IPS-18a (cell line): ENCODE results near the gene RHBDD2.
"Not testable (repeated sequence)": the region's sequence is repeated elsewhere in the genome, so short reads cannot be mapped to it uniquely, and the experiment has no call there.

Source experiments
- H3K27ac ChIP-seq: one replicate; pipeline ENCODE4 v1.5.1; 2013; ENCODE audit warnings: low read length
- H3K27me3 ChIP-seq: one replicate; pipeline ENCODE4 v1.6.1; 2013; ENCODE audit warnings: mild to moderate bottlenecking, low read length; ENCODE audit not compliant: control insufficient read depth, insufficient read depth
- H3K36me3 ChIP-seq: one replicate; pipeline ENCODE4 v1.6.1; 2013; ENCODE audit warnings: low read depth, low read length; ENCODE audit not compliant: control insufficient read depth
- H3K4me1 ChIP-seq: one replicate; pipeline ENCODE4 v1.6.1; 2013; ENCODE audit warnings: low read depth, low read length; ENCODE audit not compliant: control insufficient read depth
- H3K4me3 ChIP-seq: one replicate; pipeline ENCODE4 v1.5.1; 2013; ENCODE audit warnings: low read length
- H3K9ac ChIP-seq: one replicate; pipeline ENCODE4 v1.6.1; 2013; ENCODE audit warnings: mild to moderate bottlenecking, low read length, moderate library complexity
- H3K9me3 ChIP-seq: one replicate; pipeline ENCODE4 v1.6.1; 2013; ENCODE audit warnings: low read depth, low read length; ENCODE audit not compliant: control insufficient read depth

Gene RHBDD2

GRCh38 chr7:75880242-75880641 is 1.4 kb downstream of the RHBDD2 start:
- H3K4me1 ChIP-seq = peaks cover 14% of the 10 kb centered on the region
- H3K36me3 ChIP-seq = peaks cover 30% of the 10 kb centered on the region
- H3K9ac ChIP-seq = peak overlapping the region; percentile 80

GRCh38 chr7:75881436-75882095 is 2.7 kb downstream of the RHBDD2 start:
- Histone ChIP-seq H3K9ac (no peak overlapping the region), H3K36me3 (peaks cover 41% of the 10 kb centered on the region), H3K9me3 (no peaks in the 10 kb centered on the region), H3K27ac (no peak overlapping the region), H3K27me3 (peaks cover 10% of the 10 kb centered on the region), H3K4me1 (peaks cover 14% of the 10 kb centered on the region), H3K4me3 (no peak overlapping the region)

More at GRCh38 chr7:75880242-75880641, 1.4 kb downstream of the RHBDD2 start:
- Histone ChIP-seq H3K27me3 (peaks cover 10% of the 10 kb centered on the region), H3K27ac (no peak overlapping the region), H3K4me3 (peak overlapping the region; percentile 89), H3K9me3 (no peaks in the 10 kb centered on the region)

GRCh38 chr7:75883265-75883824 is 4.5 kb downstream of the RHBDD2 start:
- not testable (repeated sequence) for H3K4me3 ChIP-seq, H3K9me3 ChIP-seq, H3K9ac ChIP-seq, H3K27me3 ChIP-seq, H3K27ac ChIP-seq
- Histone ChIP-seq H3K4me1 (peaks cover 11% of the 10 kb centered on the region), H3K36me3 (peaks cover 47% of the 10 kb centered on the region)

- peaks cover 47% of the 10 kb centered on the region for H3K36me3 ChIP-seq
These were observed 5.6 kb downstream of the RHBDD2 start for GRCh38 chr7:75884476-75884875.

GRCh38 chr7:75885036-75885435 is 6.2 kb downstream of the RHBDD2 start:
- Histone ChIP-seq H3K4me3 (no peak overlapping the region), H3K27ac (no peak overlapping the region), H3K9me3 (no peaks in the 10 kb centered on the region), H3K9ac (no peak overlapping the region), H3K4me1 (peaks cover 4% of the 10 kb centered on the region), H3K36me3 (peaks cover 47% of the 10 kb centered on the region), H3K27me3 (peaks cover 5% of the 10 kb centered on the region)

More at GRCh38 chr7:75884476-75884875, 5.6 kb downstream of the RHBDD2 start:
- H3K9ac ChIP-seq = no peak overlapping the region
- no peaks in the 10 kb centered on the region for H3K9me3 ChIP-seq
- peaks cover 10% of the 10 kb centered on the region for H3K27me3 ChIP-seq
- H3K27ac ChIP-seq = no peak overlapping the region
- H3K4me1 ChIP-seq = peaks cover 8% of the 10 kb centered on the region
- no peak overlapping the region for H3K4me3 ChIP-seq

GRCh38 chr7:75887669-75888369 is 9.0 kb downstream of the RHBDD2 start:
- Histone ChIP-seq H3K9ac (no peak overlapping the region), H3K27me3 (no peaks in the 10 kb centered on the region), H3K4me3 (no peak overlapping the region), H3K4me1 (no peaks in the 10 kb centered on the region), H3K36me3 (peaks cover 38% of the 10 kb centered on the region), H3K9me3 (no peaks in the 10 kb centered on the region), H3K27ac (no peak overlapping the region)

GRCh38 chr7:75888464-75889222 is 9.8 kb downstream of the RHBDD2 start:
- Histone ChIP-seq H3K9me3 (no peaks in the 10 kb centered on the region), H3K4me1 (no peaks in the 10 kb centered on the region), H3K9ac (no peak overlapping the region), H3K36me3 (peaks cover 30% of the 10 kb centered on the region), H3K4me3 (no peak overlapping the region), H3K27me3 (no peaks in the 10 kb centered on the region), H3K27ac (no peak overlapping the region)

GRCh38 chr7:75889223-75889825 is 10.5 kb downstream of the RHBDD2 start:
- H3K4me1 ChIP-seq = no peaks in the 10 kb centered on the region
- no peak overlapping the region for H3K27ac ChIP-seq
- H3K9ac ChIP-seq = no peak overlapping the region
- H3K9me3 ChIP-seq = no peaks in the 10 kb centered on the region
- H3K4me3 ChIP-seq = no peak overlapping the region
- no peaks in the 10 kb centered on the region for H3K27me3 ChIP-seq
- H3K36me3 ChIP-seq = peaks cover 27% of the 10 kb centered on the region

GRCh38 chr7:75889826-75890225 is 11.0 kb downstream of the RHBDD2 start:
- H3K27ac ChIP-seq = no peak overlapping the region
- H3K27me3 ChIP-seq = no peaks in the 10 kb centered on the region
- no peaks in the 10 kb centered on the region for H3K9me3 ChIP-seq
- H3K4me1 ChIP-seq = no peaks in the 10 kb centered on the region
- H3K4me3 ChIP-seq = no peak overlapping the region
- H3K36me3 ChIP-seq = peaks cover 22% of the 10 kb centered on the region
- H3K9ac ChIP-seq = no peak overlapping the region

- H3K9ac ChIP-seq, H3K36me3 ChIP-seq, H3K27ac ChIP-seq, H3K9me3 ChIP-seq, H3K4me1 ChIP-seq, H3K27me3 ChIP-seq, H3K4me3 ChIP-seq: not testable (repeated sequence)
These were observed 12.4 kb downstream of the RHBDD2 start for GRCh38 chr7:75891237-75891636.

GRCh38 chr7:75891815-75892411 is 13.1 kb downstream of the RHBDD2 start:
- no peaks in the 10 kb centered on the region for H3K27me3 ChIP-seq
- H3K4me1 ChIP-seq = no peaks in the 10 kb centered on the region
- no peak overlapping the region for H3K9ac ChIP-seq
- no peak overlapping the region for H3K4me3 ChIP-seq
- H3K9me3 ChIP-seq = no peaks in the 10 kb centered on the region
- H3K36me3 ChIP-seq = peaks cover 7% of the 10 kb centered on the region
- H3K27ac ChIP-seq = no peak overlapping the region
